Adipose tissue (tissue), 3 donors: Measurements from ENCODE around the gene KCTD11. TPM values are rescaled to one million over a fixed set of nuclear protein-coding genes. Genes with fewer than 3 reads are reported as not detected.

Experiments used
- H3K27ac ChIP-seq: one replicate; pipeline ENCODE4 v1.5.1; 2013; ENCODE audit warnings: low read depth, low read length
- WGBS, 3 donors: extraction: QIAGEN DNeasy Blood & Tissue Kit; methylation state at CpG; one replicate each; pipeline ENCODE4 v1.1.7; 2013; 5-methylcytosine and 5-hydroxymethylcytosine counted together
- polyA plus RNA-seq, 3 donors: library from polyadenylated mRNA; stranded (reverse); fragments of 200-250 nt; gene quantifications; one replicate each; pipeline ENCODE4 v1.2.3, GENCODE V29; 2013
- donor health status: healthy with polysubstance abuse.
- donor health status: Bipolar disorder and iron deficiency.
- donor health status: healthy.

Gene KCTD11
- polyA plus RNA-seq, 3 donors = 6.3 to 11.2 (median 9.9) TPM

DNA sequence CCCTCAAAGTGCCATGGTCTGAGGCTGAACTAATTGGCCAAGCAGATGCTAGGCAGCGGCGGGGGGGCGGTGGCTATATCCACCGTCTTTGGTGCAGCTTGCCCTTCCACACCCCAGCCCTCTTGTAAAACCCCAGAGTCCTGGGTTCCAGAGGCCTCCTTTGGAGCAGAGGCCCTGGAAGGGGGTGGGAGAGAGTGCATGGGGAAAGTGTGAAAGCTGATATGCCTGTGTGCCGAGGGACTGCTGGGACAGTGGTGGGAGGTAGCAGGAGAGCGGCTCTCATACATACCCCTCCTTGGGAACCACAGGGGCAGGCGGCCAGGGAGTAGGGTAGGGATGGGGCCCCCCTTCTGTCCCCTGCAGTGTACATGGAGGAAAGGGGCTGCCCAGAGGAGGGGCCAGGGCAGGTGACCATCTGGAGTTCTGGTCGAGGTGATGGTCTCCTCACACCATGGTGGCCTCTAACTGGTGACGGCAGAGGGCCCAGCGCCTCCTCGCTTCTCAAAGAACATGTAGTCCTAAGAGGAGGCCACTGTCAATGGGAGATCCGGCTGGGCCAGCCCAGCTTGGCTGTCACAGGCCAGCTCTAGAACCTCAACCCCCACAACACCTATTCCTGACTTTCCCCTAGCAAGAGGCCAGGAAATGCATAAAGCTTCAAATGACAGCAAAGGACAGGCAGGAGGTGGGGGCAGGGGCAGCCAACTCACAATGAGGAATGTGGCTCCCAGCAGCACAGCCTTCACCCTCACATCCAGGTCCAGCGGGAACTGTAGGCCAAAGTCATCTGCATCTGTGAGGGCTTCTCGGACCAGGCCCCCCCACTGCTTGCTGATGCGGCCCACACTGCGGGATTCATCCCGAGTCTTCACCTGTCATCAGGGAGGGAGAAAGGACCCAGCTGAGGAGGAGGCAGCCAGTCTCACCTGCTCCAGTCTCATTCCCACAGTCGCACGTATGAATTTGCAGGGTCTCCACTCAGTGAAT lies 38.3 kb downstream of the KCTD11 start:
- WGBS, 3 donors = 86 to 91% (median 90%) methylated on average over 19 of the region's 19 CpGs
- H3K27ac ChIP-seq = no peak overlapping the region

DNA sequence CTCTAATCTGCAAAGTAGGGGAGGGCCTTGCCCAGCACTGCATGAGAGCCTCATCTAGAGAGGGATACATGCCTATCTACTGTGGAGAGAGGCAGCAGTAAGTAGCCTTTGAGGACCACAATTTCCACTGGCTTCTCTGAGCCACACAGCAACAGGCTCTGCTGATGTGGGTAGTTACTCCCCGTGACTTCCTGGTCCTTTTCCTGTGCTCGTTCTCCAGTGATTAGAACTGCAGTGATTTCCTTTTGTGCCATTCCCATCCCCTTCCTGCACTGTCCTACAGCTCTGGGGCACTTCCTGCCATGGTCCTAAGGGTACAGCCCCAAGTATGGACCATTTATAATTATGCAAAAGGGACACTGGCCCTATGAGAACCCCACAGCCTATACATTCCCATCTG lies 39.3 kb downstream of the KCTD11 start:
- 32 to 85% (median 46%) methylated on average over 2 of the region's 2 CpGs for WGBS, 3 donors
- no peak overlapping the region for H3K27ac ChIP-seq

DNA sequence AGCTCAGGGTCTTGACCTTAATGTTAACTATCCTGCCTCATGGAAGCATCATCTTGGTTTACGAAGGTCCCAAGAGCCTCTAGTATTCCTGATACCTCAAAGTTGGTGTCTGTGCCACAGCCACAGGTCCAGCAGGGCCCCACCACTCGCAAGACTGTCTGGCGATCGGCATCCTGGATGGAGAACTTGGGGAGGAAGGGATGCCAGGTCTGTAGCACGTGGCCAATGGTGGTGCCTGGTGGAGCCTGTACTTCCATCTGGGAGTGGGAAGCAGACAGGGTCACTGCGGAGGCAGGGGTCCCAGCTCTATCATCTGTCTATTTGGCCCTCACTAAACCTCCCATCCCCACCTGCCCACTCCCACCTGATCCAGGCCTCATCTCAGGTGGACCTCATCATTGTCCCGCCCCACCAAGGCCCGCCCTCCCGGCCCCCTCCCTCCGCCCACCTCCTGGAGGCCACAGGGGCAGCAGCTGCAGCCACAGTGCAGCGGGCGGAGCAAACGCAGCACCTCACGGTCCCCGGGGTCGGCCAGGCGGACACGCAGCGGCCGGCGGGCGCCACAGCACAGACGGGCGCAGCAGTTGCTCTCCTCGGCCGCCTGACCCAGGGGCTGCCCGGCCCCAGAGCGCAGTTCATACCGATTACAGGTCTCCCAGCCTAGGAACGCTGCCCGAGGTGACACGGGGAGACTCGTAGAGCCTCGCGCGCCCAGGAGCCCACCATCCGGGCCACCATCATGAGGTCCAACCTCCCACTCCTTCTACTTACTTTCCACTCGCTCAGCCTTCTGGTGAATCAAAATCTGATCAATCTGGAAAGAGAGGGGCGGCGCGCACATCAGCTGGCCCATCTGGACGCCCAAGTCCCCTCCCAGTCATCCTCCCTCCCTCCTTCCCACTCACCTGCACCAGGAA lies 41.0 kb downstream of the KCTD11 start:
- WGBS, 3 donors = 75 to 78% (median 78%) methylated on average over 39 to 42 of the region's 42 CpGs
- H3K27ac ChIP-seq = no peak overlapping the region

- WGBS, 3 donors = 6 to 10% (median 7%) methylated on average over 44 to 48 of the region's 48 CpGs
- no peak overlapping the region for H3K27ac ChIP-seq
Observed at GRCh38 chr17:7393613-7394451, 41.9 kb downstream of the KCTD11 start.

GRCh38 chr17:7394452-7395191 lies 42.7 kb downstream of the KCTD11 start, which contains the start of gene PLSCR3:
TSS of gene PLSCR3 (minus strand) at chr17:7394525. CDS start at chr17:7394110, 415 bp downstream.
- WGBS, 3 donors = 0 to 1% (median 0%) methylated on average over 45 to 71 of the region's 71 CpGs
- no peak within 1 kb of the TSS for H3K27ac ChIP-seq

- H3K27ac ChIP-seq = no peak overlapping the region
- 85 to 90% (median 86%) methylated on average over 4 of the region's 4 CpGs for WGBS, 3 donors
Observed at GRCh38 chr17:7396147-7396546, 44.2 kb downstream of the KCTD11 start.

- WGBS, 3 donors = 79 to 90% (median 83%) methylated on average over 2 of the region's 2 CpGs
- no peak overlapping the region for H3K27ac ChIP-seq
Observed at GRCh38 chr17:7398612-7399011, 46.6 kb downstream of the KCTD11 start.

GRCh38 chr17:7403043-7403726 lies 51.2 kb downstream of the KCTD11 start:
- 10 to 14% (median 13%) methylated on average over 16 of the region's 16 CpGs for WGBS, 3 donors
- H3K27ac ChIP-seq = peak overlapping the region; percentile 32

GRCh38 chr17:7403727-7403976 lies 51.7 kb downstream of the KCTD11 start:
- 0% methylated on average over 10 to 13 of the region's 13 CpGs for WGBS, 3 donors
- H3K27ac ChIP-seq = peak overlapping the region; percentile 32

GRCh38 chr17:7403977-7404736 lies 52.2 kb downstream of the KCTD11 start, which contains the start of gene TMEM256:
TSS of gene TMEM256 (minus strand) at chr17:7404097. CDS start at chr17:7404084, 13 bp downstream.
- 0 to 1% (median 0%) methylated on average over 48 to 49 of the region's 49 CpGs for WGBS, 3 donors
- peak within 1 kb of the TSS; percentile 32 for H3K27ac ChIP-seq

Other genes with a start within 250 kb of the KCTD11 start
- gene ASGR2, start 237.3 kb upstream of the KCTD11 start, polyA plus RNA-seq = 1 to 10 TPM in 2 of 3 donors, under 1 TPM in 1; 0.37 to 4.3 (median 1.9) TPM
- gene ASGR1, start 172.8 kb upstream of the KCTD11 start, polyA plus RNA-seq = 1 to 10 TPM; 1.0 to 3.4 (median 2.5) TPM
- gene DLG4, start 132.3 kb upstream of the KCTD11 start, polyA plus RNA-seq = 10 to 100 TPM in 1 of 3 donors, 1 to 10 TPM in 2; 3.3 to 26.3 (median 5.5) TPM
- gene ACADVL, start 132.2 kb upstream of the KCTD11 start, polyA plus RNA-seq = 100 to 1,000 TPM; 563 to 988 (median 674) TPM
- 10 to 100 TPM in 2 of 3 donors, 1 to 10 TPM in 1; 9.9 to 31.3 (median 17.2) TPM for gene DVL2, start 117.6 kb upstream of the KCTD11 start, polyA plus RNA-seq
- 10 to 100 TPM; 11.5 to 29.4 (median 24.4) TPM for gene PHF23, start 112.7 kb upstream of the KCTD11 start, polyA plus RNA-seq
- 1,000 to 10,000 TPM in 1 of 3 donors, 100 to 1,000 TPM in 2; 485 to 1,093 (median 668) TPM for gene GABARAP, start 109.7 kb upstream of the KCTD11 start, polyA plus RNA-seq
- gene CTDNEP1, start 100.4 kb upstream of the KCTD11 start, polyA plus RNA-seq = 10 to 100 TPM; 53.1 to 94.1 (median 91.8) TPM
- gene ELP5, start 99.9 kb upstream of the KCTD11 start, polyA plus RNA-seq = 10 to 100 TPM; 19.0 to 64.1 (median 40.3) TPM
- gene CLDN7, start 89.7 kb upstream of the KCTD11 start, polyA plus RNA-seq = 10 to 100 TPM in 1 of 3 donors, 1 to 10 TPM in 2; 4.8 to 88.9 (median 6.7) TPM
- gene SLC2A4, start 70.4 kb upstream of the KCTD11 start, polyA plus RNA-seq = 10 to 100 TPM; 10.2 to 41.8 (median 31.4) TPM
- 1 to 10 TPM in 2 of 3 donors, under 1 TPM in 1; 0.95 to 6.0 (median 2.2) TPM for gene YBX2, start 57.5 kb upstream of the KCTD11 start, polyA plus RNA-seq
- gene EIF5A, start 44.5 kb upstream of the KCTD11 start, polyA plus RNA-seq = 100 to 1,000 TPM; 204 to 587 (median 428) TPM
- gene GPS2, start 36.8 kb upstream of the KCTD11 start, polyA plus RNA-seq = 10 to 100 TPM; 40.1 to 55.5 (median 47.5) TPM
- gene NEURL4, start 22.8 kb upstream of the KCTD11 start, polyA plus RNA-seq = 10 to 100 TPM; 11.8 to 25.2 (median 17.9) TPM
- 10 to 100 TPM in 1 of 3 donors, 1 to 10 TPM in 2; 4.0 to 12.7 (median 5.2) TPM for gene ACAP1, start 15.6 kb upstream of the KCTD11 start, polyA plus RNA-seq
- not detected for gene TMEM95, start 3.0 kb downstream of the KCTD11 start, polyA plus RNA-seq
- gene TNK1, start 28.9 kb downstream of the KCTD11 start, polyA plus RNA-seq = 1 to 10 TPM; 2.1 to 8.0 (median 5.5) TPM
- 10 to 100 TPM; 15.1 to 48.2 (median 42.3) TPM for gene PLSCR3, start 42.4 kb downstream of the KCTD11 start, polyA plus RNA-seq
- 100 to 1,000 TPM in 2 of 3 donors, 10 to 100 TPM in 1; 86.0 to 252 (median 173) TPM for gene TMEM256, start 51.9 kb downstream of the KCTD11 start, polyA plus RNA-seq
- 10 to 100 TPM in 2 of 3 donors, 1 to 10 TPM in 1; 2.9 to 11.4 (median 10.5) TPM for gene NLGN2, start 55.7 kb downstream of the KCTD11 start, polyA plus RNA-seq
- not detected for gene SPEM1, start 68.2 kb downstream of the KCTD11 start, polyA plus RNA-seq
- not detected for gene SPEM2, start 73.5 kb downstream of the KCTD11 start, polyA plus RNA-seq
- gene SPEM3, start 76.7 kb downstream of the KCTD11 start, polyA plus RNA-seq = not detected
- 1 to 10 TPM in 2 of 3 donors, under 1 TPM in 1; 0.79 to 5.2 (median 1.9) TPM for gene TMEM102, start 83.3 kb downstream of the KCTD11 start, polyA plus RNA-seq
- 1 to 10 TPM in 1 of 3 donors, under 1 TPM in 2; 0.28 to 4.6 (median 0.86) TPM for gene FGF11, start 87.3 kb downstream of the KCTD11 start, polyA plus RNA-seq
- gene CHRNB1, start 92.9 kb downstream of the KCTD11 start, polyA plus RNA-seq = 10 to 100 TPM in 2 of 3 donors, 1 to 10 TPM in 1; 5.0 to 14.2 (median 12.7) TPM
- 10 to 100 TPM; 17.4 to 45.0 (median 32.9) TPM for gene ZBTB4, start 127.5 kb downstream of the KCTD11 start, polyA plus RNA-seq
- gene SLC35G6, start 129.3 kb downstream of the KCTD11 start, polyA plus RNA-seq = not detected
- gene POLR2A, start 132.2 kb downstream of the KCTD11 start, polyA plus RNA-seq = 10 to 100 TPM; 20.9 to 35.4 (median 24.6) TPM
- gene TNFSF12, start 196.9 kb downstream of the KCTD11 start, polyA plus RNA-seq = 100 to 1,000 TPM in 1 of 3 donors, 10 to 100 TPM in 2; 19.6 to 100 (median 49.9) TPM
- 10 to 100 TPM; 19.3 to 42.6 (median 26.5) TPM for gene TNFSF13, start 206.6 kb downstream of the KCTD11 start, polyA plus RNA-seq
- gene SENP3, start 209.8 kb downstream of the KCTD11 start, polyA plus RNA-seq = 10 to 100 TPM; 25.1 to 52.1 (median 43.0) TPM
- gene CD68, start 227.5 kb downstream of the KCTD11 start, polyA plus RNA-seq = 100 to 1,000 TPM in 1 of 3 donors, 10 to 100 TPM in 2; 19.4 to 111 (median 99.0) TPM
- 10 to 100 TPM; 31.7 to 72.2 (median 50.2) TPM for gene MPDU1, start 231.7 kb downstream of the KCTD11 start, polyA plus RNA-seq
- gene SOX15, start 237.9 kb downstream of the KCTD11 start, polyA plus RNA-seq = 1 to 10 TPM in 1 of 3 donors, under 1 TPM in 2; 0.21 to 2.7 (median 0.46) TPM